GM19035 (cell line): Measurements from ENCODE around the gene MOGAT3.
"Not testable (repeated sequence)": the region's sequence is repeated elsewhere in the genome, so short reads cannot be mapped to it uniquely, and the experiment has no call there.

ENCODE experiments used
- ATAC-seq: cut with Tn5 transposase; IDR thresholded peaks from one replicate; pipeline ENCODE4 v1.9.1; 2021; ENCODE audit not compliant: unreplicated experiment

Gene MOGAT3

DNA sequence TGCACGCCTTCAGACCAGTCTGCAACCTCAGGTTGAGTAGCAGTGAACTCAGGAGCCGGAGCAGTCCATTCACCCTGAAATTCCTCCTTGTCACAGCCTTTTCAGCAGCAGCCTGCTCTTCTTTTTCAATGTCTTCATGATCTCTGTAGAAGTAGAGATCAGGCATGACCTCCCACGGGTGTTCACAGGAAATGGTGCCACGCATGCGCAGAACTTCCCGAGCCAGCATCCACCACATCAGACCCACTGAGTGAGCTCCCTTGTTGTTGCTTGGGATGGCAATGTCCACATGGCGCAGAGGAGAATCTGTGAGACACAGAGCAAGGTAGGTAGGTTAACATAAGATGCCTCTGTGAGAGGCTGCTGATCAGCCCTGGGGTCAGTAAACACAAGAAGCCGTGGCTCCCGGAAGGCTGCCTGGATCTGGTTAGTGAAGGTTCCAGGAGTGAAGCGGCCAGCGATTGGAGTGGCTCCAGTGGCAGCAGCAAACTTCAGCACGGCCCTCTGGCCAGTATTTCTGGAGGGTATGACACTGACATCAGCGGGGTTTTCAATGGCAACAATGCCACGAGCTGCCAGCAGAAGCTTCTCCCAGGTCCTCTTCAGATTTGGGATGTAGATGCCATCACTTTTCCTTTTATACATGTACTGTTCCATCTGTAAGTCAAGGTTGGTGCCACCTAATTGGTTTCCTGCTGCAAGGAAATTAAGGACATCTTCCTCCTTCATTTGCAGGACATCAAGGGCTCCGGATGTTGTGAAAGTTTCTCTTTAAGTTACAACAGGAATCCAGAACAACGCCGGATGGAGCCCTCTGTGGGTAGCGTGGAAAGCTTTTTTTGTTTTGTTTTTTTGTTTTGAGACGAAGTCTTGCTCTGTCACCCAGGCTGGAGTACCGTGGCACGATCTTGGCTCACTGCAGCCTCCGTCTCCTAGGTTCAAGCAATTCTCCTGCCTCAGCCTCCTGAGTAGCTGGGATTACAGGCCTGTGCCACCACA lies 3.2 kb upstream of the MOGAT3 start:
- ATAC-seq: not testable (repeated sequence)

DNA sequence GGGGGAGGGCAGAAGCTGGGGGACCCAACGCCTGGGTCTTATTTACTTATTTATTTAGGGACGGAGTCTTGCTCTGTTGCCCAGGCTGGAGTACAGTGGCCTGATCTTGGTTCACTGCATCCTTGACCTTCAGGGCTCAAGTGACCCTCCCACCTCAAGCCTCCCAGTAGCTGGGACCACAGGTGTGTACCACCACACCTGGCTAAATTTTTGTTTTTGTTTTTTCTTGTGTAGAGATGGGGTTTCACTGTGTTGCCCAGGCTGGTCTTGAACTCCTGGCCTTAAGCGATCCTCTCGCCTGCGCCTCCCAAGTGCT lies 1.7 kb upstream of the MOGAT3 start:
- ATAC-seq: no peak

DNA sequence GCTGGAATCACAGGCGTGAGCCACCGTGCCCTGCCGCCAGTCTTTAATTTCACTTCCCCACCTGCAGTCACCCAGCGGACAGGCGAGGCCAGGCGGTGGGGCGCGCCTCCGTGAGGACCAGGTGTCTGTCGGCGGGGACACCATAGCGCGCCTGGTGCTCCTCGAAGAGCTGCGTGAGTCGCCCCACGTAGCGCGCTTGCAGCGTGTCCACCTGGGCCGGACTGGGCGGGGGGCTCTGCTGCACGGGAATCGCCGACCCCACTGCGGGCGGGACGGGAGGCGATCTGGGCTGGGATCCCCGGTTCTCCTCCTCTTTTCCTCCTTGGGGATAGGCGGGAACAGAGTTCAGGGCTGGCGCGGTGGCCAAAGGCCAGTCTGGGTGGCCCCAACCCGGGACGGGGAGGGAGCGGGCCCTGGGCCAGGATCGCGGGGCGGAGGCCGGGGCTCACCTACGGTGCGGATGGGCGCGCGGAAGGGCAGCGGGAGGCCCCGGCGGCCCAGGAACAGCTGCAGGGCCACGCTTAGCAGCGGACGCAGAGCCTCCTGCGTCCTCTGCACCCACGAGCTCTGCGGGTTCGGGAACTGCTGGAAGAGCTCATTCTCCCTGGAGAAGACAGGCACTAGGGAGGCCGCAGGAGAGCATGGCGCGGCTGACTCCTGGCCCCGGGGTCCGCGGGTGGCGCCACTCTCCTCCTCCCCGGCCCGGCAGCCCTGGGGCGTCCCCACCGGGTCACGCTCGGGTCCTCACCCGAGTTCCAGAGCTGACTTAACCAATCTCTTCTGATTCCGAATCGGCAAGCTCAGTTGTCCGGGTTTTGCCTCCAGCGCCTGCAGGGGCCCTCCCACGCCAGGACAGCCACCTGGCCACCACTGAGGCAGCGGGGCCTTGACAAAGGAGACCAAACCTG lies 1.1 kb upstream of the MOGAT3 start:
- ATAC-seq: no peak

DNA sequence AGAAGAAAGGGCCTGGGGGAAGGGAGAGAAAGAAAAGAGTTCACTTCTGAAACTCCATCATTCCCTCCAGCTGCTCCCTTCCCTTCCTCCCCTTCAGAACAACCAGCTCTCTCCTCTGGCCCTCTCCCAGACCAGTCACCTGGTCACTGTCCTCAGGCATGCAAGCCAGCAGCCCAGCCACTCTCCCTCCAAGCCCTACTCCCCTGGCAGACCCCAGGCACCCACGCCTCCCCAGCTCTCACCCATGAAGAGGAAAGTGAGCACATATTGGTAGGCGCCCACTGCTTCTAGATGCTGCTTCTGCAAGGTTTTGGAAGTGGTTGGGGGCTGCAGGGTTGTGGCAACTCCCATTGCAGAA lies 353 bp downstream of the MOGAT3 start:
- ATAC-seq: no peak

DNA sequence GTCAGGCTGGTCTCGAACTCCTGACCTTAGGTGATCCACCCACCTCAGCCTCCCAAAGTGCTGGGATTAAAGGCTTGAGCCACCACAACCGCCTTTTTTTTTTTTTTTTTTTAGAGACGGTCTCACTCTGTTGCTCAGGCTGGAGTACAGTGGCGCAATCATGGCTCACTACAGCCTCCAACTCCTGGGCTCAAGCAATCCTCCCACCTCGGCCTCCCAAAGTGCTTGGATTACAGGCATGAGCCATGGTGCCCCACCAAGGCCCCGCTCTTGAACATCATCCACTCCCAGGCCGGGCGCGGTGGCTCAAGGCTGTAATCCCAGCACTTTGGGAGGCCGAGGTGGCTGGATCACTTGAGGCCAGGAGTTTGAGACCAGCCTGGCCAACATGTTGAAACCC lies 1.3 kb downstream of the MOGAT3 start:
- ATAC-seq: not testable (repeated sequence)

DNA sequence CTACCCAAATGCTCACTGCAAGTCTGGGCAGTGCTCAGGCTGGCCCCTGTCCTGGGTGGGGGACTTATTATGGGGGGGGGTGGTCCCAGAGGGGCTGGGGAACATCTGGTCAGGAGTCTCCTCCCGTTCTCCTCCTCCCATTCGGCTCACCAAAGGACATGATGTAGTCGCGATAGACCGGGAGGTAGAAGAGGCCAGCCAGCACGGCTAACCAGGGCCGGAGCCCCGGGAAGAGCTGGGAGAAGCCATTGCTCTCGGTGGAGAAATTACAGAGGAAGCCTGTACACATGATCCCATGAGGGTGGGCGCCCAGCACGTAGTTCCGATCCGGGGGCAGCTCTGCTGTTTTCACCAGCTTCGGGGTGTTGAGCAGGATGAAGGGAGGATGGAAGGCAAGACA lies 2.4 kb downstream of the MOGAT3 start:
- no peak for ATAC-seq

DNA sequence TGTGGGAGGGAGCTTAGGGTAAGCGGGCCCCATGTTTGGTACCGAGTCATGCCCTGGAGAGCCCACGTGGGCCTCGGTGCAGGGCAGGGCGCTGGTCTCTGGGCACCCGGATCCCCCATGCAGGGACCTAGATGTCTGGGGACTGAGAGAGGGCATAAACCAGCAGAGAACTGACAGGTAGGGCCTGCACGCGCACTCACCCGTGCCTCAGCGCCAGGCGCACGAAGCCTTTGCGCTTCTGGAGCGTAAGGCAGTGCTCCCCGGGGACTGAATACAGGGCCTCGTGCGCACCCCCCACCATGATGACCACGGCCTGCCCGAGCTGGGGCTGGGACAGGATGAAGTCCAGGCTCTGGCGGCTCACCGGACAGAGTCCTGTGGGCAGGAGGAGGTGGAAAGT lies 2.8 kb downstream of the MOGAT3 start:
- ATAC-seq: no peak

DNA sequence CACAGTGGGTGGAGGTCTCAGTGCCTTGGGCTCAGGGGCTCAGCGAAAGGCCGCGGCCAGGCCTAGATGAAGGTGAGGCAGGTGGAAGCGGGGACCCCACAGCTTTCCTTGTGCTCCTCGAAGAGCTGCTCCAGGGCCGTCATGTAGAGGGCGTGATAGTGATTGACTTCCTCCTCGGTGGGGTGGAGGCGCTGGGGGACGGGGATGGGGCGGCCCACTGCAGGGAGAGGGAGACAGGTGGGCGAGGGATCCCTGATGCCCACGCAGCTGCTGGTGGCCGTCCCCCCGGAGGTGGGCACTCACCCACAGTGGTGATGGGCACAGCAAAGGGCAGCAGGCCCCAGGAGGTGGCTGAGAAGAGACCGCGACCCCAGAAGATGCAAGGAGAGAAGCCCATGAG lies 5.0 kb downstream of the MOGAT3 start:
- ATAC-seq: no peak

DNA sequence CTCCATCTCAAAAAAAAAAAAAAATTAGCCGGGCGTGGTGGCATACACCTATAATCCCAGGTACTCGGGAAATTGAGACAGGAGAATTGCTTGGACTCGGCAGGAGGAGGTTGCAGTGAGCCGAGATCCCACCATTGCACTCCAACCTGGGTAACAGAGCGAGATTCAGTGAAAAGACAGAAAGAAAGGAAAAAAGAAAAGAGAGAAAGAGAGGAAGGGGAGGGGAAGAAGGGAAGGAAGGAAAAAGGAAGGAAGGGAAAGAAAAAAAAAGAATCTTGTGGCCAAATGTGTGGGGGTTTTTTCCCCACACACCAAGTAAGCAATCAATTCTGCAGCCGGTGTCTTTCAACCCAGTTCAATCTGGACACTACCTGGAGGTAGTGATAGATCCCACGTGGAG lies 11.7 kb downstream of the MOGAT3 start:
- no peak for ATAC-seq

DNA sequence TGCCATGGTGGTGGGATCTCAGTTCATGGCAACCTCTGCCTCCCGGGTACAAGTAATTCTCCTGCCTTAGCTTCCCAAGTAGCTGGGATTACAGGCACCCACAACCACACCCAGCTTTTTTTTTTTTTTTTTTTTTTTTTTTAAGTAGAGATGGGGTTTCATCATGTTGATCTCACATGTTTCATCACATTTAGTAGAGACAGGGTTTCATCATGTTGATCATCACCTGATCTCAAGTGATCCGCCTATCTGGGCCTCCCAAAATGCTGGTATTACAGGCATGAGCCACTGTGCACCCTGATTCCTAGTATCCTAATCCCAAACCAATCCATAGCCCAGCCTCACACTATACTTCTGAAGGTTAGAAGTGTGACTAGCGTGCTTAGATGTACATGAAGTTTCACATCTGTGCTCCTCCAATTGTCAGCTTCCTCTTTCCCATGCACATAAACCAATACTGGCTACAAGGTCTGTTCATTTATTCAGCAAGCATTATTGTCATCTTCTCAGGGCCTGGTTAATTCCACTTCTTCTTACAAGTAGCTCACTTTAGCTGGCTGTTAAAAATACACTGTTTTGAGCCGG lies 13.9 kb downstream of the MOGAT3 start:
- no peak for ATAC-seq

DNA sequence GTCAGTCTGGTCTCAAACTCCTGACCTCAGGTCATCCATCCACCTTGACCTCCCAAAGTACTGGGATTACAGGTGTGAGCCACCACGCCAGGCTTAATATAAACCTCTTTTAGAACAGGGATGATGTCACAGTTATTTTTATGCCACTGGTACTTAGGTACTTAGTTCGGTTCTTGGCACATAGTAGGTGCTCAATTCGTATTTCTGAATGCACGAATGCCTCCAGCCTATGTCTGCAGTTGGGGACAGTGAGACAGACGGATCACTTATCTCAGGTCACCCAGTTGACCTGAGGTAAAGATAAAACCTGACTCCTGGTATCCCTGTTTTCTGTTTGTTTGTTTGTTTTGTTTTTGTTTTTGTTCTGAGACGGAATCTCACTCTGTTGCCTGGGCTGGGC lies 14.6 kb downstream of the MOGAT3 start:
- ATAC-seq: no peak

DNA sequence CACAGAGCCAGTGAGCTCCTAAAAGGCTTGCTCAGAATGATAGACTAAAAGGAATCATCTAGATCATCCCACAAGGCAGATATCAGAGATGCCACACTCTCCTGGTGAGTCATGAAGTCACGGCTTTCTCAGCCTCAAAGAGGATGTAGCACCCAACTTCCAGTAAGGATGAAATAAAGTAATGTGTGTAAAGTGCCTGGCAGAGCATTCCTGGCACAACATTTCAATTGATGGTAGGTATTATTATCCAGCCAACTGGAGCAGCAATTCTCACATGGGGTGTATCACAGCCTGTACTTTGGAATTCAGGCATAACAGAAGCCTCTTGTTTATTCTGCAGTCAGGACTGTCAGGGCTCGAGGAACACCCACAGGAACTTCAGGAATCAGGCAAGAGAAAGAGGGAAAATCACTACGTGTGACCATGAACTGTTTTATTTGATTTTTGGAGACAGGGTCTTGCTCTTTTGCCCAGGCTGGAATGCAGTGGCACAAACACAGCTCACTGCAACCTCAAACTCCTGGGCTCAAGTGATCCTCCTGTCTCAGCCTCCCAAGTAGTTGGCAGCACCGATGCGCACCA lies 15.5 kb downstream of the MOGAT3 start:
- ATAC-seq: no peak

DNA sequence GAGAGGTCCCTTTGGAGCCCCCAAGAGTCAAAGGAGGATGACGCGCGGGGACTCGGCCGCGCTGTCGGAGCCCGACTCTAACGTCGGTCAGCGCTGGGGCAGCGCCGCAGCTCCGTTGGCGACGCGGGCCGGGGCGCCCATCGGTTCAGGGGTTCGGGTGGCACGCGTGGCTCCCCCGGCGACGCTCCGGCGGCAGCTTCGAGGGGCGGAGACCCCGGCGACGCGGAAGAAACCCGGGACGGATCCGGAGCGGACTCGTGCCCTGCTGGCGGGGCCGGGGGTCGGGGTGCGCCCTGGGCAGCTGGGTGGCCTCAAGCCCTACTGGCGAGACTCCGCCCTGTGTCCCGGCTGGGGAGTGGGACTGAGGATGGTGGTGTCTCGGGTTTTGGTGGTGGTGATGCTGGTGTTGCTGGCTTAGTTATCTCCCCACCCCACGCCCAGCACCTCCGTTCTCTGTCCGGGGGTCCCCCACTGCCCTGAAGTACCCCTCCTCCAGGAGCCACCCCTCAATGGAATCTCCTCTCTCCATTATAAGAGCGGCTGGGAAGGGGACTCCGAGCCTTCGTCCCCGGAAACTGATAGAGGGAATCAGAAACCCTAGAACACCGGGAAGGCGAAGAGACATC lies 20.6 kb downstream of the MOGAT3 start, which contains the start of gene NAT16:
NAT16 (minus strand) TSS at position 164 of the 626 bp plus-strand sequence. CDS start 5,486 bp downstream, outside the sequence.
- no peak for ATAC-seq

DNA sequence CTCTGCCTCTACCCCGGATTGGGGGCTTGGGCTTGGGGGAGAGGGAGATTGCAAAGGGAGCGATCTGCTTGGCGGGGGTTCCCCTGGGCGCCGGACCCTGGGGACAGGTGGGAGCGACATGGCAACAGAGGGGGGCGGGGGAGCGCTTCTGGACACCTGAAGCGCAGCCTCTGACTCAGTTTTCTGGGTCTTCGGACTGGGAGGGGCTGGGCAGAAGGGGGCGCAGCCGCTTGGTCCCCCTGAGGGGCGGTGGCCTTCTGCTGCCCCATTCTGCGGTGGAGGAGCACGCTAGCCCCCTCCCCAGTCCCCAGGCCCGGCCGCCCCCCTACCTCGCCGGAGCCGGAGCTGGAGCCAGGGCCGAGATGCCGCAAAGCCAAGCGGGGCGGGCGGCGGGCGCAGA lies 21.1 kb downstream of the MOGAT3 start:
- ATAC-seq: no peak

DNA sequence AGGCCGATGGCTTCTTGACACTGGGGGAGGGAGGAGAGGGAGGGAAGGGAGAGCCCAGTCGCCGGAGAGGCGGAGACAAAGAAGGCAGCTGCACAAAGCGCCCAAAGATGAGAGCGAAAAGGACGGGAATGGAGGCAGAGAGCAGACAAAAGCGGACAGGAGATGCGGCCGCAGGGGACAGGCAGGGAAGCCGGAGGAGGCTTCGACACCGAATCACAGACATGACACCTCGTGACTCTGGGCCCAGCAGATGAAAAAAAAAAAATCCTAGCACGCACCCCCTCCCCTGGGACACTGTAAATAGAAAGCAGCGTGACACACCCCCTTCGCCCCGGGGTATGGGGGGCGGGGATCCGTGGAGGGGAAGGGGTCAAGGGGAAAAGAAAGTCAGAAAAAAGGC lies 21.7 kb downstream of the MOGAT3 start:
- ATAC-seq: no peak

DNA sequence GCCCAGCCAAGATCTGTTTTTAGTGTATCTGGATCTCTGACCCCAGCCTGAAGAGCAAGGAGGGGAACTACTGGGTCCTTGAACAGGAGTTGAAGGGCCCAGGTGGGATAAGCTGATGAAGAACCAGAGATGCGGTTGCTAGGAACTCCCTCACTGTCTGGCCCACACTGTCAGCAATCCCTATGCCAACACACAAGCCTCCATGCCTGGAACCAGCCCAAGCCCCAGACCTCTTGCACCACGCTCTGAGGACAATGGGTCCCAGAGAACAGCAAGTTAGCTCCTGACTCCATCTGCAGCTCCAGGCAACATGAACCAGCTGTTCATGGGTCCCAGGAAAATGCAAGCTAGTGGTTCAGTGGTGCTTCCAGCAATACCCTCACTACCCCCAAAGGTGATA lies 23.2 kb downstream of the MOGAT3 start:
- no peak for ATAC-seq

DNA sequence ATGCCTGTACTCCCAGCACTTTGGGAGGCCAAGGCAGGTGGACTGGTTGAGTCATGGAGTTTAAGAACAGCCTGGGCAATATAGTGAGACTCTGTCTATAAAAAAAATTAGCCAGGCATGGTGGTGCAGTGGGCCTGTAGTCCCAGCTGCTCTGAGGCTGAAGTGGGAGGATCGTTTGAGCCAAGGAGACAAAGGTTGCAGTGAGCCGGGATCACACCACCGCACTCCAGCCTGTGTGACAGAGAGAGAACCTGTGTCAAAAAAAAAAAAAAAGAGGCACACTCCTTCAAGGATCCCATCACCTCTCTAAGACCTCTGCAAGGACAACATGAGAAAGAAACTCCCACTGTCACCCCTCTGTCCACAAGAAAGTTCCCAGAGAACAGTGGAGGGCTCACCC lies 25.2 kb downstream of the MOGAT3 start:
- ATAC-seq: no peak

DNA sequence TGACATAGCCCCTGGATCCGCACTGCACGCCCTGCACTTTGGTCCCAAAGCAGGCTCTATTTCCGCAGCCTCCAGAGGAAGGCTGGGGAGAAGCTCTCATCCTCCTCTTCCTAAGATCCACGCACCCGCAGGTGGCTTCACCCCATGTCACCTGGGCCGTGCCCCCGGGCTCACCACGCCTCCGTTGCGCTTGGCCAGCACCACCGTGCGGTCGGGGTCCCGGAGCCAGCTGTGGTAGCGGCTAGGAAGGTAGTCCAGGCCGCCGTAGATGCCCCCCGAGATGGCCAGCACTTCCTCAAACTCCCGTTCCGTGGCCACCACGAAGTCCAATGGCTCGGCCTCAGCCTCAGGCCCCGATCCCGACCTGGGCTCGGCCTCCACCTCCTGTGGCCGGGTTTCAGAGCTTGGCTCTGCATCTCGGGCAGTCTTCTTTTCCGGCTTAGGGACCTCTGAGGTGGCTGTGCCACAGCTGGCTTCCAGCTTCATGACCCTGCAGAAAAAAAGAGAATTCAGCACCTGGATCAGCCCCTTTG lies 26.4 kb downstream of the MOGAT3 start:
- ATAC-seq: no peak

DNA sequence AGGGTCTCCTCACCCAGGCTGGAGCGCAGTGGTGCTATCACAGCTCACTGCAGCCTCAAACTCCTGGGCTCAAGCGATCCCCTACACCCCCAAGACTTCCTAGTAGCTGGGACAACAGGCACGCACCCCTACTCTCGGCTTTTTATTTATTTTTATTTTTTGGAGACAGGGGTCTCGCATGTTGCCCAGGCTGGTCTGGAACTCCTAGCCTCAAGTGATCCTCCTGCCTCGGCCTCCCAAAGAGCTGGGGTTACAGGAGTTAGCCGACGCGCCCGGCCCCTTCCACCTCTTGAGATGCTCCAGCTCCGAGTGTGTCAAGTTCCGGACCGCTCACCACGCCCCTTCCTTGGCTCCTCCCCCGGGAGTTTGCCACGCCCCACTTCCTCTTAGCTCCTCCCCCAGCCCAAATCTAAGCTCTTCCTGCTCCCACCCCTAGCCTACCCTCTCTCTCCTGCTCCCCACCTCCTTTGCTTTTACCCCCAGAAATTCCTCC lies 27.0 kb downstream of the MOGAT3 start:
- peak; percentile 46 for ATAC-seq
